Motor neuron (in vitro differentiated cells): ENCODE data around the gene WNT10A. TPM values are rescaled to one million over a fixed set of nuclear protein-coding genes. Genes with fewer than 3 reads are reported as not detected.
A peak's percentile ranks its signal among the peaks of the same experiment; 100 is the strongest.

Experiments used
- ATAC-seq, 8 experiments: fragments of 200-7000 bp; cut with Tn5 transposase; replicated peaks in 6 of 8; 2 replicates each; pipeline ENCODE4 v1.8.0; 2021; ENCODE audit warnings: mild to moderate bottlenecking in 8 of 8, moderate library complexity in 8 of 8
- H3K27ac ChIP-seq, 2 donors: fragments of 250-450 bp; sonication (Bioruptor Pico); 2 replicates each; pipeline ENCODE4 v1.9.0; 2021; ENCODE audit warnings: antibody characterized with exemption in 2 of 2, mild to moderate bottlenecking in 2 of 2, moderate library complexity in 1 of 2
- H3K4me1 ChIP-seq, 2 donors: fragments of 250-450 bp; sonication (Bioruptor Pico); replicated peaks in 1 of 2; 2 replicates each; pipeline ENCODE4 v1.6.1; 2021; ENCODE audit warnings: antibody characterized with exemption in 2 of 2, mild to moderate bottlenecking in 2 of 2, moderate library complexity in 1 of 2
- H3K4me3 ChIP-seq, 5 donors: fragments of 250-450 bp; sonication (Bioruptor Pico); 2 replicates each; pipeline ENCODE4 v1.9.0; 2021; ENCODE audit warnings: antibody characterized with exemption in 5 of 5, mild to moderate bottlenecking in 5 of 5, moderate library complexity in 4 of 5
- WGBS, 10 experiments: fragments of 450-650 bp; shearing (Covaris generic); methylation state at CpG; one replicate each; pipeline ENCODE4 v1.0.0; 2022; 5-methylcytosine and 5-hydroxymethylcytosine counted together
- in situ Hi-C, 9 experiments: fragments of 400-800 bp; cut with MboI; loops; one replicate each; pipeline ENCODE4 v1.15.0; 2021; ENCODE audit warnings: low sequenced_read_pairs in 9 of 9, low pct_unique_long_range_greater_than_20kb in 2 of 9; ENCODE audit not compliant: unreplicated experiment in 9 of 9
- total RNA-seq, 8 experiments: library from RNA; unstranded; fragments of 300-600 nt; gene quantifications; 2 replicates each; pipeline versions ENCODE4 v1.2.3 to v1.2.4, GENCODE V29; 2022

Gene WNT10A
- total RNA-seq, 8 experiments from 2014 or later: 0.11 to 0.81 (median 0.14) TPM; not detected in 5

GRCh38 chr2:218893349-218894150 is 12.9 kb downstream of the WNT10A start:
- WGBS, 10 experiments: 0 to 100% (median 44%) methylated on average over 1 to 5 of the region's 10 CpGs; no CpG with 5 or more reads in 2 of the 10 experiments
- no peak for ATAC-seq
- Histone ChIP-seq H3K4me1 (no peaks in the 10 kb centered on the region), H3K4me3 (peak overlapping the region; percentile 23 to 40 (median 32)), H3K27ac (no peak overlapping the region)
- in situ Hi-C loops: no loop called here

DNA sequence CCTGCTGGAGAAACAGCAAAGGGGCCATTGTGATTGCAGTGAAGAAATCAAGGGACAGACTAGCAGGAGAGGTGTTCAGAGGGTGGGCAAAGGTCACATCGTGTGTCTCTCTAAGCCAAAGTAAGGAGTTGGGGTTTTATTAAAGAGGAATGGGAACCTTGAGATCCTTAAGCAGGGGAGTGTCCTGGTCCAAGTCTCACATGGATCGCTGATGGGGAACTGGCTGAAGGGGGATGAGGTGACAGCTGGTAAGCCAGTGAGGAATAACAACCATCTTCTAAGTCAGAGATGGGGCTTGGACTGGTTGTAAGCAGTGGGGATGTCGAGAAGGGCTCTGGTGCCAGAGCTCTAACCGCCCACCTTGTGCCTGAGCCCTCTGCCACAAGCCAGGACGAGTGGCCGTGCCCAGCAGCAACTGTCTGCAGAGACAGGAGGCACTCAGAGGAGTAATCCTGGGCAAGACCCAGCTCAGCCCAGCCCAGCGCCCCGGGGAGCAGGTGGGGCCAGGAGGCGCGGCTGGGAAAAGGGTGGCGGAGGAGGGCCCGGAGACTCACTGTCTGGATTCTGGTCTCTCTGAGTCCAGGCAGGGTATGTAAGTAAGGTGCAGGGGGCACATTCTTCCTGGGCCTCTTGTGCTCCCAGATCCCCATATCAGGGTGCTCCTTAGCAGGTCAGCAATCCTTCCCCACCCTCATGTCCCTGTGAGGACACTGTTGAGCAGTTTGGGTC is 13.7 kb downstream of the WNT10A start:
- WGBS, 10 experiments: 8 to 80% (median 33%) methylated on average over 1 to 6 of the region's 12 CpGs; no CpG with 5 or more reads in 2 of the 10 experiments
- no peak overlapping the region for H3K4me3 ChIP-seq
- no peaks in the 10 kb centered on the region for H3K4me1 ChIP-seq
- no peak for ATAC-seq
- no peak overlapping the region for H3K27ac ChIP-seq
- in situ Hi-C loops: no loop called here

DNA sequence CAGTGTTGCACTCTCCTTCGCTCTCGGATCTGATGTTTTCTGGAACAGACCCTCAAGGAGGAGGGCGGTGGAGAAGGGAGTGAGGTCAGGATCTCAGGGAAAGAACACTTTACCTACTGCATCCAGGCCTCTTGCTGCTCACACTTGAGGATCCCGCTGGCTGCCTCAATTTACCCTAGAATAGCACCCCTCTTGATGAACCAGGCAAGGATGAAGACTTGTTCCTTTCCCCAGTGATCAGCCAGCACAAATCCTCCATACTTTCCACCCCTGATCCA is 14.2 kb downstream of the WNT10A start:
- in situ Hi-C loops: no loop called here
- WGBS, 10 experiments: 17 to 100% (median 82%) methylated on average over 1 to 3 of the region's 4 CpGs; no CpG with 5 or more reads in 6 of the 10 experiments
- Histone ChIP-seq H3K4me1 (no peaks in the 10 kb centered on the region), H3K4me3 (no peak overlapping the region), H3K27ac (no peak overlapping the region)
- ATAC-seq: no peak

GRCh38 chr2:218895326-218895725 is 14.7 kb downstream of the WNT10A start:
- in situ Hi-C loops: no loop called here
- H3K27ac ChIP-seq: no peak overlapping the region
- no peak for ATAC-seq
- H3K4me1 ChIP-seq: no peaks in the 10 kb centered on the region
- 20 to 65% methylated on average over 1 to 2 of the region's 3 CpGs; no CpG with 5 or more reads in 8 of the 10 experiments for WGBS, 10 experiments
- no peak overlapping the region for H3K4me3 ChIP-seq

- no peak overlapping the region for H3K4me3 ChIP-seq
- H3K4me1 ChIP-seq: no peaks in the 10 kb centered on the region
- no peak overlapping the region for H3K27ac ChIP-seq
- in situ Hi-C loops: no loop called here
- WGBS, 10 experiments: 0 to 65% (median 50%) methylated on average over 2 to 3 of the region's 8 CpGs; no CpG with 5 or more reads in 5 of the 10 experiments
- ATAC-seq: no peak
Measured at GRCh38 chr2:218895759-218896500, 15.3 kb downstream of the WNT10A start.

DNA sequence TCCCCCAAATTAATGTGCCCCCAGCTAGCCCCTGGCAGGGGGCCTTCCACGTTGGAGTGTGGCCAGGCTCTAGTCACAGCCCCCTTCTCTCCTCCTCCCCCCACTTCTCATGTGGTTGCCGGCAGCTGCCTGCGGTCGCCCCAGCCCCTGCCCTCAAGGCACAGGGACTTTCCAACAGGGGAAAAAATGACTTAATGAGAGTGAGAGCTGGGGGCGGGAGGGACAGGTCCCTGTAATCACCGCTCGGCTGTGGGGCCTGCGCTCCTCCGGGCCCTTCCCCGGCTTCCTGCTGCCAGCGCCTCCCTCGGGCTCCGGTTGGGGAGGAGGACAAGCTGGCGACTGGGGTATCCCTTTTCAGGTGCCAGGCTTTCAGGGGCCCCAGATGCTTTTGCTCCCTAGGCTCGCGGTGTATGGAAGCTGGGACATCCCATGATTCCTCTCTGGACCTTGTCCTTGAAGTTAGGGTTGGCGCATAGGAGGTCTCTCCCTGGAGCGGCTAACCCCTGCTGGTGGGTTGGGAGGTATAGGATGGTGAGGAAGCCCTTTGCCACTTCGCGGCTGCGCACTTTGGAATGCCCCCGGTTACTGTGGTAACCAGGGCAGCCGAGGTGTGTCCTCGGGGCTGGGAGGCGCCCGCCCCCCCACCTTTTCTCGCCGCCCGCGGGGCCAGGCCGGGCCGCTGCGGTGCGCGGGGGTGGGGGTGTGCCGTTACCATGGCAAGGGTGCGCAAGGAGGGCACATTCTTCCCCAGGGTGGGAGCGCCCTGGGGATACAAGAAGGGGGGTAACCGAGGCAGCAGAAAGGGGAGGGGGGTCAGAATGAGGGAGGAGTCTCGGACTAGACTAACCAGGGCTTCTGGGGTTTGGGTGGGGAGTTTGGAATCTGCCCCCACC is 16.1 kb downstream of the WNT10A start:
- Histone ChIP-seq H3K4me1 (no peaks in the 10 kb centered on the region), H3K27ac (no peak overlapping the region), H3K4me3 (peak overlapping the region in 1 of 5 donors; percentile 3)
- in situ Hi-C loops: no loop called here
- WGBS, 10 experiments: 5% methylated on average over 9 of the region's 40 CpGs; no CpG with 5 or more reads in 9 of the 10 experiments
- peak in 5 of 8 experiments; percentile 71 to 80 (median 75) for ATAC-seq

- ATAC-seq: peak in 3 of 8 experiments; percentile 2 to 15 (median 13)
- in situ Hi-C loops: no loop called here
- 0 to 100% (median 40%) methylated on average over 1 to 5 of the region's 34 CpGs; no CpG with 5 or more reads in 7 of the 10 experiments for WGBS, 10 experiments
- Histone ChIP-seq H3K27ac (no peak overlapping the region), H3K4me3 (peak overlapping the region in 1 of 5 donors; percentile 3), H3K4me1 (no peaks in the 10 kb centered on the region)
Measured at GRCh38 chr2:218897394-218898108, 16.9 kb downstream of the WNT10A start.

- peak; percentile 19 to 85 (median 39) for ATAC-seq
- Histone ChIP-seq H3K4me1 (no peaks in the 10 kb centered on the region), H3K27ac (no peak overlapping the region), H3K4me3 (no peak overlapping the region)
- WGBS, 10 experiments: 0 to 61% (median 8%) methylated on average over 1 to 23 of the region's 52 CpGs
- in situ Hi-C loops: no loop called here
Measured at GRCh38 chr2:218898109-218898878, 17.6 kb downstream of the WNT10A start.

GRCh38 chr2:218899147-218899546 is 18.5 kb downstream of the WNT10A start:
- no peak for ATAC-seq
- no peaks in the 10 kb centered on the region for H3K4me1 ChIP-seq
- no peak overlapping the region for H3K4me3 ChIP-seq
- in situ Hi-C loops: no loop called here
- 24 to 100% (median 33%) methylated on average over 2 to 11 of the region's 12 CpGs; no CpG with 5 or more reads in 1 of the 10 experiments for WGBS, 10 experiments
- H3K27ac ChIP-seq: no peak overlapping the region

DNA sequence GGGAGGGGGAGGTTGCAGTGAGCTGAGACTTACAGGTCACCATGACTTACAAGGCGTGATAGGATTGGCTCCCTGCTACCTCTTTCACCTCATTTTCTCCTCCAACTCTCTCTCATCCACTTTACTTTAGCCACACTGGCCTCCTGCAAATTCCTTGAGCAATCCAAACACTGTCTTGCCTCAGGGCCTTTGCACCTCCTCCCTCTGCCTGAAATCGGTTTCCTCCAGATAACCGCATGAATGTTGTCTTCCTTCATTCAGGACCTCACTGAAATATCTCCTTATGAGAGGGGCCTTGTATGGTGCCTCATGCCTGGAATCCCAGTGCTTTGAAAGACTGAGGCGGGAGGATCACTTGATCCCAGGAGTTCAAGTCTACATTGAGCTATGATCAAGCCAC is 21.8 kb downstream of the WNT10A start:
- ATAC-seq: no peak
- in situ Hi-C loops: no loop called here
- Histone ChIP-seq H3K27ac (no peak overlapping the region), H3K4me1 (no peaks in the 10 kb centered on the region), H3K4me3 (no peak overlapping the region)
- 50 to 100% (median 60%) methylated on average over 1 to 4 of the region's 4 CpGs; no CpG with 5 or more reads in 2 of the 10 experiments for WGBS, 10 experiments

- Histone ChIP-seq H3K27ac (no peak overlapping the region), H3K4me1 (no peaks in the 10 kb centered on the region), H3K4me3 (no peak overlapping the region)
- WGBS, 10 experiments: 0 to 67% (median 19%) methylated on average over 1 to 2 of the region's 2 CpGs; no CpG with 5 or more reads in 1 of the 10 experiments
- in situ Hi-C loops: no loop called here
- no peak for ATAC-seq
Measured at GRCh38 chr2:218904176-218904575, 23.5 kb downstream of the WNT10A start.
